Fibroblast of gingiva (primary cell): ENCODE data around the gene RGS1.

Source experiments
- DNase-seq: peaks from one replicate; pipeline ENCODE4 v3.0.0-alpha.2; 2011; ENCODE audit warnings: low read depth

Gene RGS1

GRCh38 chr1:192581131-192581927 is 5.8 kb downstream of the RGS1 start:
- DNase-seq = no peak

GRCh38 chr1:192584866-192585265 is 9.3 kb downstream of the RGS1 start:
- no peak for DNase-seq

GRCh38 chr1:192587386-192588266 is 12.1 kb downstream of the RGS1 start:
- no peak for DNase-seq

- no peak for DNase-seq
Observed at GRCh38 chr1:192588546-192588945, 13.0 kb downstream of the RGS1 start.

- DNase-seq = no peak
Observed at GRCh38 chr1:192589813-192590212, 14.2 kb downstream of the RGS1 start.

DNA sequence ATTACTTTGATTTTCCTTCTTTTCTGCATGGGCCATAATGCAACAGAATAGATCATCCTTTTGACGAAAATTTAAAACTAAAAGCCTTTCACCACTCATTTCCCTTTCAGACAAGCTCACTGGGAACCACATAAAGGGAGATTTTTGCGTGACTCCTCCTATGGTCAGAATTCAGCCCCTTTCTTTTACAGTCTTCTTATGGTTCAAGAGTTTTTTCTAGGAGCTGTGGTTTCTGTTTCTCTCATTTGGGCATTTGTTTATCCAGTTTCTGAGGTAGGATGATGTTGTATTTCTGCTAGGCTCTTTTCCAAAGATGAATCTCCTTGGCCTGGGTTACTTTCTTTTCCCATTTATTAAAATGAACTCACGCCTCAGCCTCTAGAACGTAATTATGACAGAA is 16.9 kb downstream of the RGS1 start:
- no peak for DNase-seq

DNA sequence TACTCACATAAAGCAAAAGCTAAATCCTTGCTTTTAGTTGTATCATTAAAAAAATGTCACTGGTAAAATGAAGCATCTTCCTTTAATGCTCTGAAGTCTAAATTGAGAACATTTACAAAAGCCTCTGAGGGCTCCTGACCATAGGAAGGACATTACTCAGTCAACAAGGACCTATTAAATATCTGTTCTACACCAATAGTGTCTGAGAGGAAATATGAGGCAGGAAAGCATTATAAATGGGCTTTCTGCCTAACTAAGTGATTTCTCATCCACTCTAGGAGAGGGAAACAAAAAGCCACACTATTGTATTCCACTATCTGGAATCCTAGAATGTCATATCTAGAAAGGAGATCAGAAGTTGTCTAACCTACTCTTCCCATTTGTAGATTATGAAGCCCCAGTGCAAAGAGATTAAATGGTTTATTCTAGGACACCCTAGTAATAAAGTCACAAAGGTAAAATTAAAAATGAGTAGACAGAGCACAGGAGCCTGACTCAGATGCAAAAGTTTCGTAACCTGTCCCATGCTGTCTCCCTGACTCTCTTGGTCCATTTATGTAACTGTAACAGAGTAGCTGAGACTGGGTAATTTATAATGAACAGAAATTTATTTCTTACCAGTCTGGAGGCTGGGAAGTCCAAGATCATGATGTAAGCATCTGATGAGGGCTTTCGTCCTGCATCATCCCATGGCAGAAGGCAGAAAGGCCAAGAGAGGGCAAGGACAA is 17.6 kb downstream of the RGS1 start:
- no peak for DNase-seq

DNA sequence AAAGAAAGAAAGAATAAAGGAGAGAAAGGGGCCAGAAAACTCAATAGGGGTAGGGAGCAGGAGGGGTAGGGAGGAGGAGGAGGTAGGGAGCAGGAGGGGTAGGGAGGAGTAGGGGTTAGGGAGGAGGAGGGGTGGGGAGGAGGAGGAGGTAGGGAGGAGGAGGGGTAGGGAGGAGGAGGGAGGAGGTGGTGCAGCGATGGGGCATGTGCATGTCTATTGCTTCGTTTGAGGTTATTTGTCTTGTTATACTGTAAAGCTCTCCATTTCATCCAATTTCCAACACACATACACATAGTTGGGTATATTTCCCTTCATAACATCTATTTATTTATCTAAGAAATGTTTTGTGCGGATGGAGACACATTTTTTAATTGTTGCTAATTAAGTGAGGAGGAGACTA is 19.7 kb downstream of the RGS1 start:
- DNase-seq = no peak

DNA sequence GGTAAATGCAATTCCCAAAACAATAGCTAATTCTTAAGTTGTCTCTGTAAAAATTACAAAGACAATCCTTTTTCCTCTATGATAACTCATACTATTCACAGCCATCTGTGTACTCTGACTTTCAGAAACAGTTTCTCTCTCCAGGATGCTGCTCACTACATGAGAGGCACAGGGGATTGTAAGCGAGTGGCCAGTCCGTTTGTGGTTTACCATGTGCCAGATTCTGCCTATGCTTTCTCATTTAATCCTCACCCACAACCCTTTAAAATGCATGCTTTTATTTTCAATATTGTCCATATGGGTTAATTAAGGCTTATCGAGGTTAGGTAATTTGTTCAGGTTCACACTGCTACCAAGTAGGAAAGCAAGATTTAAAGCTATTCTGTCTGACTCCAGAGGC is 23.0 kb downstream of the RGS1 start:
- no peak for DNase-seq

GRCh38 chr1:192600275-192600674 is 24.7 kb downstream of the RGS1 start:
- DNase-seq = no peak

DNA sequence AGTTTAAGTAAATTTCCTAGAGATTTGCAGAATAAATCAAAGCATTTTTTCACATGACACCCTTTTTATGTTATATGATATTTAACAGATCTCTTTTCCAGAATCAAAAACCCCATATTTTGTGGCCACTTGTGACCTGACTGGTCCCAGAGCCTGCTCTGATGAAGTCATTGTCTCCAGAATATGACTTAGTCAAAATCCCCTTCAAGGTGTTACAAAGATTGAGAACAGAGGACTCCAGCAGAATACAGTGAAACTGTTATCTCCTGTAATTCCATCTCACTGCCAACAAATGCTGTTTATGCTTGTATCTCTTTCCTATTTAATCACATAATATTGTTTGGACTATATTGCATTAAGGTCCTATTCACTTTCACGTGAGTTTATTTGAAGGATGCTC is 25.6 kb downstream of the RGS1 start:
- DNase-seq = no peak

DNA sequence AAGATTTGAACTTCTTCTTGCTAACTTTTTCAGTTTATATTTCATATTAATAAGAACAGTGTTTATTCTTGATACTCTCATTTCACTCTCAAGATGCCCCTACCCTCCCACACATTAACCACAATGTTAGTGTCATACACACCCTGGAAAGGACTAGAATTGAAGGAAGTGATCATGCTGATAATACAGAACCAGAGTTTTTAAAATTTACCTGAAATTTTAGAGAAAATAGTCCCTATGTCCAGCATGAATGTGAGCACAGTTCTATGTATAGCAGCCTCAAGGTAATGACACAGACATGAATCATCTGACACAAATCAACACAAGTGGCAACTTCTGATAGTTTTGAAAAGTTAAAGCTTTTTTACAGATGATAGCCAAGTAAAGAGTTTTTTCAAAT is 26.0 kb downstream of the RGS1 start:
- no peak for DNase-seq

DNA sequence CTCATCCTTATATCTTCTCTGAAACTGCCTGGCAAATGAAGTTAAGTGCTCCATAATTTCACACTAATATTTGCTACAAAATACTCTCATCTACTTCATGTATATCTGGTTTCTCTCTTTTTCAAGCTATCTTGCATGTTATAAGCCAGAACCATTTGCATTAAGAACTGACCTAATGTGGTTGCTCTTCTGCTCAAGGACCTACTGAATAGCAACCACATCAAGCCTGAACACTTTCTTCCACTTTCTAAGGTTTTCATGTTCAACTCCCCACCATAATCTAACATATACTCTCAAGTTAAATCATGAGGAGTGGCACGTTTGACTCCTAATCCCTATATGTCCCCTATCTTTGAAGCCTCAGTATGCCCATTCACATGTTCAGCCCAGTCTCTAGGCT is 27.2 kb downstream of the RGS1 start:
- no peak for DNase-seq

GRCh38 chr1:192603218-192603787 is 27.7 kb downstream of the RGS1 start:
- DNase-seq = no peak

- peak; percentile 42 for DNase-seq
Observed at GRCh38 chr1:192604979-192605620, 29.5 kb downstream of the RGS1 start.

DNA sequence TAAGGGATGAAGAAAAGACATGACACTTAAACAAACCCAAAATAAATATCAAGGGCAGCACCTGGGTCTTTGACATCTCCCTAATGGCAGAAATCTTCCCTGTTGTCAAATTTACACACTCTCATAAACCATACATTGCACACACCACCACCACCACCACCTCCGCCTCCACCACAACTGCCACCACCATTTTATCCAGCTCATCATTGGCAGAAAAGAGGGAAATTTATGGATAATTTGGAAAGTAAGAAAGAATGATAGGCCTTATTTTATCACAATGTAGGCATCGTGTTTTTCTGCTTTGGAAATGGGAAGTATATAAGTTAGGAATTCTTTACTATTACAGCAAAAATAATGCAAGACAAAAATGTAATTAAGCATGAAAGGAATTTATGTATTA is 33.1 kb downstream of the RGS1 start:
- no peak for DNase-seq

- DNase-seq = peak; percentile 15
Observed at GRCh38 chr1:192609110-192610079, 33.8 kb downstream of the RGS1 start.

GRCh38 chr1:192610112-192610889 is 34.7 kb downstream of the RGS1 start:
- peak; percentile 27 for DNase-seq

DNA sequence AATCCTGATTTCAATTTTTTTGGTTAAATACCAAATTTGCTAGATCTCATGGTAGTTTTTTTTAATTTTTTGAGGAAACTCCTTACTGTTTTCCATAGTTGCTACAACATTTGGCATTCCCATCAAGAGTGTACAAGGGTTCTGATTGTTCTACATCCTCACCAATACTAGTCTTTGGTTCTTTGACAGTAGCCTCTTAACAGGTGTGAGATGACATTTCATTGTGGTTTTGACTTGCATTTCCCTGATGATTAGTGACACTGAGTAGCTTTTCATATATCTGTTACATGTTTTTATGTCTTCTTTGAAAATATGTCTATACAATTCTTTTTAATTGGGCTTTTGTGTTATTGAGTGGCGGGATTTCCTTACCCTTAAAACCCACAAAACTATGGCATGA is 39.5 kb downstream of the RGS1 start:
- no peak for DNase-seq
